HL-60 (cell line): ENCODE measurements around the gene SUCO.

Experiments
- CTCF ChIP-seq: IDR thresholded peaks from one replicate; pipeline ENCODE4 v1.5.1; 2011; ENCODE audit warnings: low read length, control low read depth, inconsistent platforms; ENCODE audit not compliant: insufficient read depth
- GABPA ChIP-seq: IDR thresholded peaks from 2 replicates; pipeline ENCODE4 v1.6.1; 2012; ENCODE audit warnings: low read depth
- REST ChIP-seq: IDR thresholded peaks from 2 replicates; pipeline ENCODE4 v1.6.1; 2012; ENCODE audit warnings: low read depth; ENCODE audit not compliant: insufficient replicate concordance

- no peak for TF ChIP-seq CTCF
- no peak for TF ChIP-seq GABPA
- no peak for TF ChIP-seq REST
Observed at GRCh38 chr1:172608098-172608601, 75.2 kb downstream of the SUCO start.
